GM23248 (cell line): ENCODE data around the gene LRP1. TPM values are rescaled to one million over a fixed set of nuclear protein-coding genes. Genes with fewer than 3 reads are reported as not detected.

Experiments
- DNase-seq: peaks from one replicate; pipeline ENCODE4 v3.0.0-alpha.2; 2015
- H2AFZ ChIP-seq: fragments of 200-600 bp; sonication (generic); 2 replicates; pipeline ENCODE4 v1.6.1; 2016; ENCODE audit warnings: antibody characterized with exemption
- H3F3A ChIP-seq: fragments of 200-600 bp; sonication (generic); 2 replicates; pipeline ENCODE4 v1.6.1; 2016; ENCODE audit warnings: mild to moderate bottlenecking, antibody characterized with exemption, mixed run types; ENCODE audit not compliant: insufficient read depth
- H3K27ac ChIP-seq: fragments of 200-600 bp; sonication (generic); 2 replicates; pipeline ENCODE4 v1.5.1; 2016; ENCODE audit warnings: mild to moderate bottlenecking
- H3K27me3 ChIP-seq: fragments of 200-600 bp; sonication (generic); replicated peaks from 2 replicates; pipeline ENCODE4 v1.6.1; 2016; ENCODE audit warnings: mild to moderate bottlenecking; ENCODE audit not compliant: insufficient read depth
- H3K36me3 ChIP-seq: fragments of 200-600 bp; sonication (generic); 2 replicates; pipeline ENCODE4 v1.6.1; 2016; ENCODE audit warnings: low read depth, mild to moderate bottlenecking
- H3K4me1 ChIP-seq: fragments of 200-600 bp; sonication (generic); 2 replicates; pipeline ENCODE4 v1.6.1; 2016; ENCODE audit warnings: mild to moderate bottlenecking; ENCODE audit not compliant: insufficient read depth
- H3K4me2 ChIP-seq: fragments of 200-600 bp; sonication (generic); one replicate; pipeline ENCODE4 v1.6.1; 2016; ENCODE audit warnings: mild to moderate bottlenecking; ENCODE audit not compliant: unreplicated experiment
- H3K4me3 ChIP-seq: fragments of 200-600 bp; sonication (generic); 2 replicates; pipeline ENCODE4 v1.5.1; 2016; ENCODE audit warnings: mild to moderate bottlenecking
- H3K79me2 ChIP-seq: fragments of 200-600 bp; sonication (generic); 2 replicates; pipeline ENCODE4 v1.6.1; 2016; ENCODE audit warnings: mild to moderate bottlenecking; ENCODE audit not compliant: insufficient read depth
- H3K9ac ChIP-seq: fragments of 200-600 bp; sonication (generic); 2 replicates; pipeline ENCODE4 v1.6.1; 2016; ENCODE audit warnings: mild to moderate bottlenecking
- H3K9me2 ChIP-seq: fragments of 200-600 bp; sonication (generic); 2 replicates; pipeline ENCODE4 v1.6.1; 2016; ENCODE audit warnings: mixed run types, mild to moderate bottlenecking, moderate library complexity; ENCODE audit not compliant: insufficient read depth
- H3K9me3 ChIP-seq: fragments of 200-600 bp; sonication (generic); one replicate; pipeline ENCODE4 v1.6.1; 2017; ENCODE audit warnings: low read depth
- H4K20me1 ChIP-seq: fragments of 200-600 bp; sonication (generic); 2 replicates; pipeline ENCODE4 v1.6.0; 2016; ENCODE audit not compliant: insufficient read depth
- EZH2 ChIP-seq: fragments of 200-600 bp; sonication (generic); IDR thresholded peaks from 2 replicates; pipeline ENCODE4 v1.6.1; 2018; ENCODE audit warnings: antibody characterized with exemption, mild to moderate bottlenecking; ENCODE audit not compliant: insufficient read depth, poor library complexity, severe bottlenecking
- EZH2phosphoT487 ChIP-seq: fragments of 200-600 bp; sonication (generic); IDR thresholded peaks from 2 replicates; pipeline ENCODE4 v1.6.1; 2018; ENCODE audit warnings: antibody characterized with exemption, moderate library complexity, mild to moderate bottlenecking, low read depth; ENCODE audit not compliant: insufficient read depth
- WGBS, 2 experiments: methylation state at CpG; one replicate each; pipeline ENCODE4 v1.1.6; 2015 to 2017; ENCODE audit warnings: low lambda C conversion rate in 2 of 2, low coverage in 1 of 2; ENCODE audit errors: missing lambda C conversion rate in 2 of 2; 5-methylcytosine and 5-hydroxymethylcytosine counted together
- in situ Hi-C: fragments of 300-500 bp; cut with MboI; formaldehyde crosslinking; loops from 2 replicates; pipeline ENCODE4 v1.15.0; 2020
- polyA plus RNA-seq: library from polyadenylated mRNA; unstranded; fragments of >200 nt; fragmentation: Nextera tagmentation; extraction: Ambion mirVana; gene quantifications from 2 replicates; pipeline ENCODE4 v1.2.1, GENCODE V29; 2016
- total RNA-seq: library from RNA; depleted of rRNA; stranded (reverse); fragments of >200 nt; shearing (Covaris generic); gene quantifications from 2 replicates; pipeline ENCODE4 v1.2.3, GENCODE V29; 2014

LRP1 gene
- total and polyA plus RNA-seq, 2 experiments from 2014 or later, result 166 to 257 TPM

DNA sequence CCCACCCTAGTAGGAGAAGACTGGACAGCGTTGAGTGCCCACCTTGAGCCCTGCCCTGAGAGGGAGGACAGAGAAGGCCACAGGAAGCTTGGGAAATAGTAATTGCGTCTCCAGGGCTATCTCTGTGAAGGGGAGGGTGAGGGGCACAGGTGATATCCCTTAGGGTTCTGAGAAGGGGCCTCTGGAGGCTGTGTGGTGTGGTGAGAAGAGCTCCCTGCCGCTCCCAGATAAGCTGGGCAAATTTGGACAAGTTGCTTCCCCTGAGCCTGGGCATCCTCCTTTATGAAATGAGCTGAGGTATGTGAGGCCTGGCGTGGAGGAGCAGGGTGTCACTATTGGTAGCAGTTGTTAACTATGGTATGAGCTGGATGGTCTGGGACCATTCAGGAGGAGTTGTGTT is 42.6 kb downstream of the LRP1 start:
- peaks cover 22% of the 10 kb centered on the region for H3K4me1 ChIP-seq
- DNase-seq, result no peak
- no peaks in the 10 kb centered on the region for H3K9me2 ChIP-seq
- H3K27ac ChIP-seq, result peak overlapping the region; percentile 56
- H3K4me2 ChIP-seq, result no peak overlapping the region
- peaks cover 81% of the 10 kb centered on the region for H3K79me2 ChIP-seq
- H3K9ac ChIP-seq, result 0 out of 2 replicates have a peak overlapping the region, but pooled peaks have one; percentile 16
- H2AFZ ChIP-seq, result no peak overlapping the region
- H3K9me3 ChIP-seq, result no peaks in the 10 kb centered on the region
- H3K27me3 ChIP-seq, result no peaks in the 10 kb centered on the region
- WGBS, 2 experiments, result 94 to 95% methylated on average over 4 of the region's 4 CpGs
- H3K36me3 ChIP-seq, result peaks cover 57% of the 10 kb centered on the region; the same call in 1 of the 2 replicates
- in situ Hi-C loops, result no loop called here
- TF ChIP-seq EZH2 (no peak), EZH2phosphoT487 (no peak)
- H3F3A ChIP-seq, result peaks cover 46% of the 10 kb centered on the region
- H4K20me1 ChIP-seq, result no peaks in the 10 kb centered on the region
- no peak overlapping the region for H3K4me3 ChIP-seq

DNA sequence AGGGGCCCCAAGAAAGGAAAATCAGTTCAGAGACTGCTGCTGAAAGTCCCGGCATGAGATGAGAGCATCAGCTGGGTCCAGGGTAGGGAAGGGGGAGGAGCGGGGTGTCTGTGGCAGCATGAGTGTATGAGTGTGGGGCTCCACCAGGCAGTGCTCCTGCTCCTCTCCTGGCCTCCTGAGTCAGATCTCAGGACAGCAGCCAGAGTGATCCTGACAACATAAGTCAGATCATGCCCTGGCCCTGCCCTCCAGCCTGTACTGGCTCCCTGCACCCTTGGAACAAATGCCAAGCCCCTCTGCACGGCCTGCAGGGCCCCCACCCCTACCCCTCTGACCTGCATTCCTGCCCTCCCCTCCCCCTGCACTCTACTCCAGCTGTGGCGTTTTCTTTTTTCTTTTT is 43.4 kb downstream of the LRP1 start:
- TF ChIP-seq EZH2, result no peak
- TF ChIP-seq EZH2phosphoT487, result no peak
- H3K4me2 ChIP-seq, result no peak overlapping the region
- H3K79me2 ChIP-seq, result peaks cover 83% of the 10 kb centered on the region
- in situ Hi-C loops, result no loop called here
- 37 to 46% methylated on average over 2 to 4 of the region's 4 CpGs for WGBS, 2 experiments
- no peaks in the 10 kb centered on the region for H3K27me3 ChIP-seq
- no peak overlapping the region for H2AFZ ChIP-seq
- peaks cover 46% of the 10 kb centered on the region for H3F3A ChIP-seq
- H3K4me1 ChIP-seq, result peaks cover 20% of the 10 kb centered on the region
- H3K9ac ChIP-seq, result 0 out of 2 replicates have a peak overlapping the region, but pooled peaks have one; percentile 16
- no peaks in the 10 kb centered on the region for H3K9me2 ChIP-seq
- peak overlapping the region; percentile 57 for H3K27ac ChIP-seq
- no peaks in the 10 kb centered on the region for H4K20me1 ChIP-seq
- peak; percentile 93 for DNase-seq
- H3K4me3 ChIP-seq, result no peak overlapping the region
- no peaks in the 10 kb centered on the region for H3K9me3 ChIP-seq
- peaks cover 60% of the 10 kb centered on the region for H3K36me3 ChIP-seq

DNA sequence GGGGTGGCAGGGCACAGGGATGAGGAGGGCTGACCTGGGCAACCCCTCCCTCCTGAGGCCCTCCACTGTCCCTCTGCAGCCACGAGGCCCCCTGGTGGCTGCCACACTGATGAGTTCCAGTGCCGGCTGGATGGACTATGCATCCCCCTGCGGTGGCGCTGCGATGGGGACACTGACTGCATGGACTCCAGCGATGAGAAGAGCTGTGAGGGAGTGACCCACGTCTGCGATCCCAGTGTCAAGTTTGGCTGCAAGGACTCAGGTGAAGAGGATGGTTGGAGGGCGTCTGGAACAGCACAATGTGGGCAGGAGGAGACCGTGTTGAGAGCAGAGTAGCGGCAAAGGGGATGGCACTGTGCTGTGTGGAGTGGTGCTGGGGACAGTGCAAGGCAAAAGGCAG is 44.8 kb downstream of the LRP1 start:
- Histone ChIP-seq H3K27ac (no peak overlapping the region), H3K4me2 (no peak overlapping the region), H3K9me3 (no peaks in the 10 kb centered on the region), H2AFZ (no peak overlapping the region), H3F3A (peaks cover 39% of the 10 kb centered on the region), H3K4me3 (no peak overlapping the region), H3K9ac (no peak overlapping the region), H3K4me1 (peaks cover 14% of the 10 kb centered on the region), H3K9me2 (no peaks in the 10 kb centered on the region), H3K36me3 (peaks cover 62% of the 10 kb centered on the region), H4K20me1 (no peaks in the 10 kb centered on the region), H3K27me3 (no peaks in the 10 kb centered on the region), H3K79me2 (peaks cover 88% of the 10 kb centered on the region)
- peak; percentile 52 for DNase-seq
- TF ChIP-seq EZH2phosphoT487, result no peak
- TF ChIP-seq EZH2, result no peak
- WGBS, 2 experiments, result 64 to 68% methylated on average over 11 of the region's 11 CpGs
- in situ Hi-C loops, result no loop called here

DNA sequence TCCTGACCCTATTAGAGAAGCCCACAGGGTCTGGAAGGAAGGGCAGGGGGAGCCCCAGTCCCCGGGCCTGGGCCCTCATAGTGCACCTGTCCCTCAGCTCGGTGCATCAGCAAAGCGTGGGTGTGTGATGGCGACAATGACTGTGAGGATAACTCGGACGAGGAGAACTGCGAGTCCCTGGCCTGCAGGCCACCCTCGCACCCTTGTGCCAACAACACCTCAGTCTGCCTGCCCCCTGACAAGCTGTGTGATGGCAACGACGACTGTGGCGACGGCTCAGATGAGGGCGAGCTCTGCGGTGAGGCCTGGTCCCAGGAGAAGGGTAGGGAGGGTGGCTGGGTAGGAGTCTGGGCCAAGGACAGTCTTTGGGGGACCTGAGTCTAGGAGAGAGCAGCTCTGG is 45.4 kb downstream of the LRP1 start:
- Histone ChIP-seq H3K9me3 (no peaks in the 10 kb centered on the region), H4K20me1 (no peaks in the 10 kb centered on the region), H3K36me3 (peaks cover 62% of the 10 kb centered on the region), H3K4me3 (no peak overlapping the region), H3K79me2 (peaks cover 89% of the 10 kb centered on the region), H3K4me1 (peaks cover 14% of the 10 kb centered on the region), H3K27ac (no peak overlapping the region), H3K27me3 (no peaks in the 10 kb centered on the region), H3K4me2 (no peak overlapping the region), H3K9me2 (no peaks in the 10 kb centered on the region), H3K9ac (no peak overlapping the region), H2AFZ (no peak overlapping the region), H3F3A (peaks cover 39% of the 10 kb centered on the region)
- DNase-seq, result no peak
- TF ChIP-seq EZH2phosphoT487 (no peak), EZH2 (no peak)
- WGBS, 2 experiments, result 80 to 81% methylated on average over 14 of the region's 14 CpGs
- in situ Hi-C loops, result no loop called here
